GM12891 (cell line): ENCODE data around the gene GDF2.

ENCODE experiments used
- DNase-seq: peaks from one replicate; pipeline ENCODE4 v3.0.0; 2011; ENCODE audit warnings: low spot score; ENCODE audit not compliant: insufficient read length
- FAIRE-seq: peaks from 2 replicates; lab custom pipeline; 2011; peaks lifted over from hg19 to GRCh38; lab: Jason Lieb, UNC
- PAX5 ChIP-seq: IDR thresholded peaks from 2 replicates; pipeline ENCODE4 v1.6.1; 2011; ENCODE audit warnings: low read length, moderate library complexity, mild to moderate bottlenecking; ENCODE audit not compliant: insufficient read depth, severe bottlenecking
- POLR2A ChIP-seq: IDR thresholded peaks from 2 replicates; pipeline ENCODE4 v1.6.1; 2011; ENCODE audit warnings: low read depth, low read length, control low read depth
- POLR2AphosphoS5 ChIP-seq: IDR thresholded peaks from 2 replicates; pipeline ENCODE4 v1.6.1; 2011; ENCODE audit warnings: low read depth, low read length, control low read depth
- POU2F2 ChIP-seq: IDR thresholded peaks from 2 replicates; pipeline ENCODE4 v1.6.1; 2011; ENCODE audit warnings: low read depth, mild to moderate bottlenecking, control low read depth, low read length, moderate library complexity
- SPI1 ChIP-seq: IDR thresholded peaks from 2 replicates; pipeline ENCODE4 v1.6.1; 2011; ENCODE audit warnings: low read depth, low read length, control low read depth
- TAF1 ChIP-seq: IDR thresholded peaks from 2 replicates; pipeline ENCODE4 v1.6.1; 2011; ENCODE audit warnings: low read depth, low read length, control low read depth

GDF2 gene

GRCh38 chr10:47371629-47372485 is 49.6 kb downstream of the GDF2 start:
- TF ChIP-seq POU2F2 (no peak), POLR2AphosphoS5 (no peak), POLR2A (no peak), SPI1 (no peak), PAX5 (no peak), TAF1 (no peak)
- no peak for FAIRE-seq

GRCh38 chr10:47372726-47373125 is 50.5 kb downstream of the GDF2 start:
- no peak for FAIRE-seq
- TF ChIP-seq SPI1 (no peak), TAF1 (no peak), POLR2AphosphoS5 (no peak), POU2F2 (no peak), PAX5 (no peak), POLR2A (no peak)
- DNase-seq = no peak

More at GRCh38 chr10:47371629-47372485, 49.6 kb downstream of the GDF2 start:
- no peak for DNase-seq

GRCh38 chr10:47374611-47375536 is 52.6 kb downstream of the GDF2 start:
- FAIRE-seq = no peak
- DNase-seq = no peak
- no peak for TF ChIP-seq TAF1
- TF ChIP-seq POLR2A = no peak
- no peak for TF ChIP-seq POLR2AphosphoS5
- no peak for TF ChIP-seq POU2F2
- TF ChIP-seq PAX5 = no peak
- no peak for TF ChIP-seq SPI1

- FAIRE-seq = no peak
- no peak for DNase-seq
- no peak for TF ChIP-seq POLR2A
- no peak for TF ChIP-seq SPI1
- TF ChIP-seq TAF1 = no peak
- TF ChIP-seq POLR2AphosphoS5 = no peak
- TF ChIP-seq POU2F2 = no peak
- no peak for TF ChIP-seq PAX5
Measured at GRCh38 chr10:47376522-47377220, 54.4 kb downstream of the GDF2 start.
